Muscle of back (tissue), 11 donors: ENCODE measurements around the gene STRADA. TPM values are rescaled to one million over a fixed set of nuclear protein-coding genes. Genes with fewer than 3 reads are reported as not detected.
"Not testable (repeated sequence)": the region's sequence is repeated elsewhere in the genome, so short reads cannot be mapped to it uniquely, and the experiment has no call there.

Experiments used
- DNase-seq, 3 donors: peaks; one replicate each; pipeline versions ENCODE4 v3.0.0 to v3.0.0-alpha.2; 2013
- polyA plus RNA-seq, 10 donors: library from polyadenylated mRNA; unstranded; fragments of 120-200 nt; gene quantifications; one replicate each; pipeline ENCODE4 v1.2.1, GENCODE V29; 2013; ENCODE audit not compliant: insufficient read length in 10 of 10

The STRADA gene
- polyA plus RNA-seq, 10 donors, result 19.1 to 46.5 (median 27.4) TPM

DNA sequence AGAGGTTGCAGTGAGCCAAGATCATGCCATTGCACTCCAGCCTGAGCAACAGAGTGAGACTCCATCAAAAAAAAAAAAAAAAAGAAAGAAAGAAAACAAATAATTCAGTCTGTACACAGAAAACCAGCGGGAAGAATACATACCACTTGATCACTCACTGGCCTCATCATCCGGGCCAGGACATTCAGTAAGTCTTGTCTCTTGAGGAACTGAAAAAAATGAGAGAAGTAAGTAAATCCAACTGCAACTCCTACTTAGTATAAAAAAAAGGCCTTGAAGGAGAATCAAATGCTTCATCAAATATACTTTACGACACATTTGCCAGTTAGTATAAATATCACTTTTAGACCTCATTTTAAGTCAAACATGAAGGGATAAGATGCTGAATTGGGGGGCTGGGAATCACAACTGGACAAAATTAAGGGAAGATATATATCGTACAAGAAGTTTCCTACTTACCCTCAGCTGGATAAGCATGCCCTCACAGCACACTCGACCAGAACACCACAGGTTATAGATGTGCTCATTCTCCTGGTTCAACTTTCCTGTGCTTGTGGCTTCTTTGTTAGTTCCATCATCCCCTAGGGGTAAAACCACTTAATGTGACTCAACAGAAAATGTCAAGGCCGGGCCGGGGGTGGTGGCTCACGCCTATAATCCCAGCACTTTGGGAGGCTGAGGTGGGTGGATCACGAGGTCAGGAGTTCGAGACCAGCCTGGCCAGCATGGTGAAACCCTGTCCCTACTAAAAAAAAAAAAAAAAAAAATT is 19.4 kb upstream of the STRADA start:
- DNase-seq, result no peak

DNA sequence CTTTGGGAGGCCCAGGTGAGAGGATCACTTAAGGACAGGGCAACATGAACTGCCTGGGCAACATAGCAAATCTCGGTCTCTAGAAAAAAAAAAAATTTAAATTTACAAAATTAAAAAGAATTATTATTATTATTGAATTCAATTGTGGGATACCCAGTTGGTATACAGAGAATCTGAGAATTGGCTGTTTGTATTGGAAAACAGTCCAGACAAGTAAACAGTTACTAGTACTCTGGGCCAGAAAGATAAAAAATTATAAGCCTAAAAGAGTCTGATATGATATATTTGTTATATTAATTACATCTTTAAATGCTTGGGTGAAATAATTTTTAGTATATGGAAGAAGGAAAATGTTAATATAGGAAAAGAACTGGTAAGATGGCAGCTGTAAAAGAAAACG is 16.8 kb upstream of the STRADA start:
- no peak for DNase-seq

DNA sequence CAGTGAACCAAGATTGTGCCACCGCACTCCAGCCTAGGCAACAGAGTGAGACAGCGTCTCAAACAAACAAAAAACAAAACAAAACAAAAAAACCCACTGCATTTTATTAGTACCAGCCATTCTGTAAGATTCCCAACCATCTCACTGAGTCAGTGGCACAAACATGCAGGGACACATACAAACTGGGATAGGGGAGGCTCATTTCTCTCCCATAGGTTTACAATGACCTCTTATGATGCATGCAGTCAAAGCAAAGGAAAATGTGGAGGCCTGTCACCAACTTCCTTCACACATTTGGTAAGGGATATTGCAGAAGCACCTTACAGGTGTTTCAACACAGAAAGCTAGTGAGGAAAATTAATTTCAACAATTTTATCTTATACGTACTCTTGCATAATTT is 12.4 kb upstream of the STRADA start:
- DNase-seq, result no peak

DNA sequence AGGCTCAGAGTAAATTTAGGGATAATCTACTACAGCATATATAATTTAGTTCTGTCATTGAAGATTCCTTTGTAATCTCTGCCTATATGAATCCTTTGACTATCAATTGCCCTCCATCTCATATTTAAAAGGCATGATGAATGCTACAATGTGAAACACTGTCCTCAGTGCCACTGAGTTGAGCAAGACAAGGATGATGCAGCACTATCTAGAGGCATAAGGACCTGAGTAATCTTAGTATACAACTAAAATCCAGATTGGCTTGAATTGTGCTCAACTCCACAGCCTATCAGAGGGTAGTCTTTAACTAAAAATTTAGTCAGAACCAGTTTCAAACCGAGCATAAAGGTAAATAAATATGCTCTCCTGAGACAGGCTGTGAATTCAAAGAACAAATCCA is 11.6 kb upstream of the STRADA start:
- DNase-seq, result no peak

- no peak for DNase-seq
Measured at GRCh38 chr17:63752707-63753106, 11.1 kb upstream of the STRADA start.

- DNase-seq, result no peak
Measured at GRCh38 chr17:63751806-63752205, 10.2 kb upstream of the STRADA start.

- DNase-seq, result no peak
Measured at GRCh38 chr17:63741143-63741407, 524 bp downstream of the STRADA start.

DNA sequence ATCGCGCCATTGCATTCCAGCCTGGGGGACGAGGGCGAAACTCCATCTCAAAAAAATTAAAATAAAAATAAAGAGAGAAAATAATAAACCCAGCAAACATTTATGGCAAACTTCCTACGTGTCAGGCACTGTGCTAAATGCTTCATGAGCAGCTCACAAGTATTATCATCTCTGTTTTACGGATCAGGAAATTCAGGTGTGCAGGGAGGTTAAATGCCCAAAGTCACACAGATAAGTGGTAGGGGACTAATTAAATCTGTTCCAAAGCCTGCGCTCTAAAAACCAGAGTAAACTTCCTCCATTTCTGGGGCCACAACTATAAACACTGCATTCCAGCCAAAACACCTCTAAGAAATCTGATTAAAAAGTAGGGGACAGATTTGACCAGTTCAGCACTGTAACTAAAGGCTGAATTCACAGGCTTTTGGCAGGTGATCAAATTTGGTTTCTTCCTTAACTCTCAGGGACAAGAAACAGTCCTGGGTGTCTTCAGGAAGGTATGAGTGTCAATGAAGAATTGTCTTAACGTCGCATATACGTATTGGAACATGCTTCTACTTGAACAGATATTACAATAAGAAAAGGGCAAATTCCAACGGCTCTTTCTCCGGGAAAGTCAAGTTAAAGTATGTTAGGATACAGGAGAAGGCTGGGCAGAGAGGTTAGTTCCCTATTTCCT is 996 bp downstream of the STRADA start:
- peak; percentile 2 to 30 (median 13) for DNase-seq

- no peak for DNase-seq
Measured at GRCh38 chr17:63735691-63736090, 5.9 kb downstream of the STRADA start.

DNA sequence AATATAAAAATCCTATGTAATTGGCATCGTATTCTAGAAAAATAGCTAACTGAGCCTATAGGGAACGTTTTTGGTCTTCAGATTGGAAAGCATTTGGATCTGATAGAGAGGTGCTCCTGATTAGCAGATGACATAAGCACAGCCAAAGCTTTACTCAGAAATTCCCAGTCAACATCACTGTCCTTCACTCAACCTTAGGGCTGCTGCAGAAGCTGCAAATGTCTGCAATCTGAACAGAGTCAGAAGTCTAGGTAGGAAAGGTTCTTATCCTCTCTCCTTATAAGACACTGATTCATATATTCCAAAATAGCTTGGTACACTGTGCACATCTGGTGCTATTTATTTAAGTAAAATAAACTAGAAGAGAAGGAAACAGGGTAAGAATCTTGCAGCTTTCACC is 19.2 kb downstream of the STRADA start:
- DNase-seq, result no peak

GRCh38 chr17:63720194-63720593 is 21.4 kb downstream of the STRADA start:
- not testable (repeated sequence) for DNase-seq

- no peak for DNase-seq
Measured at GRCh38 chr17:63718988-63719387, 22.6 kb downstream of the STRADA start.

DNA sequence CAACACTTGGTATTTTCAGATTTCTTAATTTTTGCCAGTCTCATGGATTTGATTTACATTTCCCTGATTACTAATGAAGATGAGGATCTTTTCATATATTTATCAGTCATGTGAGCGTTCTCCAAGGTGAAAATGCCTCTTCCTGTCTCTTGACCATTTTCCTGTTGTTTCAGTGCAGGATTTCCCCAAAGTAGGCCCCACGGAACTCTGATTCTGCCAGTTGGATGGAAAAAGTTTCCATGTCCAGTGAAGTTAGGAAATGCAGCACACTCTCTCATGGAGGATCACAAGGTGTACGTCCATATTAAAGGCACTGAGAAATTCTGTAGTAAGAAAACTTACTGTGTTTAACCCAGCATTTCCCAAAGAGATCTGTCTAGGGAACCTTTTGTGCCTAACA is 25.2 kb downstream of the STRADA start:
- no peak for DNase-seq

DNA sequence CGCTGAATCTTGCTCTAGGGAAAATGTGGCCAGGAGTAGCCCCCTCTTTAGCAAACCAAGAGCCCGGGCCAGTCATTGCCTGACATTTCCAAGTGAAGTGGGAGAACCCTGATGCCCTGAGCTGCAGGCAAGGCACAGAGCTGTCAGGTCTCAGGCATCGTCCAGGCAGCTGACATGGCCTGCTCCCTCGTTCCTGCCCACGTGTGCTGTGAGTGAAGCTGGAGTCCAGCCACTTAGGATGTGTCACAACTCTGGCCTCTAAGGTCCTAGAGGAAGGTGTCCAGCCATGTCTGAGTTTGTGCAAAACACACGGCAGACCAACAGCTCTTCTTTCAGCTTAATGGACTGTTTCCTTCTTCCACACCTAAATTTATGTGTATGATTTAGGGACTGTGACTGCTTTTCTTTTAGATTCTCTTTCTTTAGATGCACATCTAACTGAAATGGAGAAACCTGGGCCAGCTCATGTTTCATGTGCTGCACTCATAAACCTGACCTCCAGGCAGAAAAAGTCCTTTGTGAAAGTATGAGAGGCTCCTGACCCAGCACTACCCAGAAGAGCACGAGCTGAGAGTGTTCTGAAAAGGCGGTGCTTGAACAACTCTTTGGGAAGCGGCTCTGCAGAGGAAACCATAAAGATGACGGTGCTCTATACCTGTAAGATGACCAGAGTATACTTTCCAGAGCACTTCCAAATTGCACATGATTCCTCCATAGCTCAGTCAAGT is 26.9 kb downstream of the STRADA start:
- no peak for DNase-seq

GRCh38 chr17:63709110-63709509 is 32.5 kb downstream of the STRADA start:
- DNase-seq, result no peak

GRCh38 chr17:63707151-63707550 is 34.4 kb downstream of the STRADA start:
- no peak for DNase-seq

DNA sequence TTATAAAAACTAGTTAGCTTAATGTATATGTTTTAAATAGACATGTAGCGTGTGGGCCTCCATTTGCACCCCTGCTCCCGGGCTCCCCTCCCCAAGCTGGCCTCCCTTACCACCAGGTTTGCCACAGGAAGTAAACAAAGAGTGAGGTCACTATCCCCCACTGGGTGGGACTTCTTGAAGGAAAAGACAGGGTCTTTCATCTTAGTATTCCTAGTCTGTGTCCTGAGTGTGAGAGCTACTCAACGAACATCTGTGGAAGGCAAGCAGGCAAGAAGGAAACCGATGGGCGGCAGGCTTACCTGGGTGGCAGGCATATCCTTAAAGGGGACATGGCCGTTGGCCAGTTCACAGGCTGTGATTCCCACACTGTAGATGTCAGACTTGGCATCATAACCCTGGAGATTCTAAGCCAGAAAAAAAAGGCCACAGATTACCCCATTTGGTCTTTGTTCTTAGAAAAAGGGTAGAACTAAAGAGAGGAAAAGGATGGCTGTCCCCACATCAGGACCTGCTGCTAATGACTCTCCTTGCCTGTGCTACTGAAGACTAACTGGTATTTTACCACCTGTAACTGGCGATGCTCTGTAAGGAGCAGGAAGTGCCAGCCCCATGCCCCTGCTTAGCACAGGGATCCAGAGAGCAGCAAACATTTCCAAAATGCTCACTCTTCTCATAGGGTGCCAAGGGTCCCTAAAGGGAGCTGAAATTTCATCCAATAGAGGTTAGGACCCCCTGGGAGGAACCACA is 35.1 kb downstream of the STRADA start:
- no peak for DNase-seq

DNA sequence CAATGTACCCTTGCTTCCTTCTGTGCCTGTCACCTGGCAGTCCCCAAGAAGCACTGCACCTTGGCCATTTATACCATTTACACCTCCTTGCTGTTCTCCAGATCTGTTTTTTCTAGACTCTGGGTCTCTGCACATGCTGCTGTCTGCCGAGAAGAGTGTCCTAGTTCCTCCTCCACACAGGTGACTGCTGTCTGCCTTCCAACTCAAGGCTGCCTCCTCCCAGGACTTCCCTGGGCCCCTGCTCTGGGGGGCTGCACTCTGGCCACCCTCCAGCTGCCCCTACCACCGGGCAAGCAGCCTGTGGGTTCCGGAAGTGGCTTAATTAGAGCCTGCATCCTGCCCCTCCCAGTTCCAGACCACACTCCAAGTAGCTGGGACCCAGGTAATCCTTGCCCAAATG is 35.9 kb downstream of the STRADA start:
- DNase-seq, result no peak

GRCh38 chr17:63704836-63705235 is 36.8 kb downstream of the STRADA start:
- DNase-seq, result no peak

- DNase-seq, result no peak
Measured at GRCh38 chr17:63704259-63704576, 37.4 kb downstream of the STRADA start.

DNA sequence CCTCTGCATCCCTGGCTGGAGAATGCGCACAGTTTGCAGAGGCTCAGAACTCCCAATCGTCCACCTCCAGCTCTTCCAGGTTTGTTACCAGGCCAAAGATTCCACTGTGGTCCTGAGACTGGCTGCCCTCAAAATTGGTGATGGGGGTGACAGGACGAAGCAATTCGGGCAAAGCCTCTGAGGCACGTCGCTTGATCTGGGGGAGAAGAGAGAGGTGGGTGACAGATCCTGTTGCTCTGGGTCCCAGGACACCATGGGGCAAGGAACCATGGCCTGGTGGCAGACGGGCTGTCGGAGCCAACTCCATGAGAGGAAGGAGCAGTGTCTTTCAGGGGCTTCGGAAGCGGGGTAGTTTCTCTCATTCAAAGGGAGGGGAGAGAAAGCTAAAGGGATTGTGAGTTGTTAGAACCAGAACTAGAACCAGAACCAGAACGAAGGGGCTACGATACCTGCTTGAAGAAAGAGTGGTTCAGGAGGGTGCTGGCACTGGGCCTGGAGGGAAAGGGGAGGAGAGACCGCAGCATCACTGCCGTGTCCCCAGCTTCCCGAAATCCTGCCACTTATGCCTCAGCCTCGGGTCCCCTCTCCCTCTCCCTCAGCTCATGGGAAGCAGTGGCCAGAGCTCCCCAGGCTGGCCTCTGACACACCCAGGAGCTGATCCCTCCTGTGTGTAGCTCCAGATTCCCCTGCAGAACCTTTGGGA is 37.9 kb downstream of the STRADA start:
- DNase-seq, result no peak

DNA sequence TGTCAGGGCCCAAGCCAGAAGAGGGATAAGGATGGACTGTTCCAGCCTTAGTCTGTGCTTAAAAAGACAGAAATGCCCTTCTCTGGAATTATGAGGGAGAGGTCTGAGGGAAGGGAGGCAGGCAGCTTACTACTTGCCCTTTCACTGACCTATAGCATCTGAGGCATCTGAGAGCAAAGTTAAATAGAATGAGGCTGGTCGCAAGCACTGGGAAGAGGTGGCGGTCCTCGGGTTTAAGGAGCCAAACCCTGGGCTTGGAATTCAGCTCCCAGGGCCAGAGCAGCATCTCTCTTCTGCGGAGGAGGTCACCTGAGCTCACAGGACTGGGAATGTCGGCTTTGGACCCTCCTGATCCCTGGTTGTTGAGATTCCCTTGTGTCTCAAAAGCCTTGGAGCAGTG is 38.6 kb downstream of the STRADA start:
- DNase-seq, result no peak
